SK-N-MC (cell line): ENCODE data around the gene PDE11A.

Experiments
- DNase-seq: peaks from one replicate; pipeline ENCODE4 v3.0.0-alpha.2; 2011; ENCODE audit warnings: low read depth, low spot score
- H3K27ac ChIP-seq: fragments of 200-600 bp; sonication (generic); 2 replicates; pipeline ENCODE4 v1.5.1; 2016; ENCODE audit warnings: mixed run types
- H3K36me3 ChIP-seq: fragments of 200-600 bp; sonication (generic); 2 replicates; pipeline ENCODE4 v1.6.1; 2017; ENCODE audit warnings: antibody characterized with exemption, low read length, mixed read lengths; ENCODE audit not compliant: insufficient read depth
- H3K4me3 ChIP-seq: fragments of 200-600 bp; sonication (generic); 2 replicates; pipeline ENCODE4 v1.5.1; 2016
- H3K9ac ChIP-seq: fragments of 200-600 bp; sonication (generic); 2 replicates; pipeline ENCODE4 v1.8.0; 2017; ENCODE audit warnings: mixed run types, mixed read lengths; ENCODE audit not compliant: insufficient read length
- H3K9me3 ChIP-seq: fragments of 200-600 bp; sonication (generic); 2 replicates; pipeline ENCODE4 v1.6.1; 2017; ENCODE audit warnings: low read depth, mild to moderate bottlenecking, antibody characterized with exemption, low read length, moderate library complexity, mixed read lengths
- EZH2 ChIP-seq: fragments of 200-600 bp; sonication (generic); IDR thresholded peaks from one replicate; pipeline ENCODE4 v1.6.1; 2017; ENCODE audit warnings: antibody characterized with exemption
- FOXP2 ChIP-seq: optimal IDR thresholded peaks from 2 replicates; pipeline ENCODE3; 2011; ENCODE audit warnings: mild to moderate bottlenecking, moderate library complexity; ENCODE audit not compliant: insufficient read depth; ENCODE audit errors: extremely low read length, control extremely low read depth
- POLR2AphosphoS5 ChIP-seq: IDR thresholded peaks from 2 replicates; pipeline ENCODE4 v1.6.1; 2012; ENCODE audit warnings: mild to moderate bottlenecking, low read depth, low read length, borderline replicate concordance

The PDE11A gene

DNA sequence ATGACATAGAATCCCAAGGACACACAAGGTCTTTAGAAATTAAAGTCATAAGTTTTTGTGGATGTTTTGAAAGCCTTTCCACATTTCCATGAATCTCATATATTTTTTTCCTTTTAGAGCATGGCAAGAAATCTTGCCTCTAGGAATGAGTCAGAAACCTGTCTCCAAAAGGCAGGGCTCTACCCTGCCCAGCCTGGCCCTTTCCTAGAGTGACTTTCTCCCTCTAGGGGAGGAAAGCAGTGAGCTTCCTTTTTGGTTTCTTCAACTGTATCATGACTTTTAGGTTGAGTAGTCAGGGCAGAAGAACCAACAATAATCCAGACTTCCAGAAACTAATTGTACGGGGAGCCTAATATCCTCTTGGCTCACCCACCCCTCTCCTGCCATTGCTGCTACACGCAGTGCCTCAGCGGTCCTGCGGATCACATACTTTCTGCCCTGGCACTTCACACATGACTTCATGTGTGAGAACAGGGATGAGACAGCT, 379.8 kb downstream of the PDE11A start:
- Histone ChIP-seq H3K27ac (peak overlapping the region; percentile 3; the same call in 1 of the 2 replicates), H3K4me3 (no peak overlapping the region), H3K9ac (no peak overlapping the region), H3K36me3 (no peaks in the 10 kb centered on the region), H3K9me3 (no peaks in the 10 kb centered on the region)
- TF ChIP-seq FOXP2 (no peak), EZH2 (no peak), POLR2AphosphoS5 (no peak)
- DNase-seq: no peak

DNA sequence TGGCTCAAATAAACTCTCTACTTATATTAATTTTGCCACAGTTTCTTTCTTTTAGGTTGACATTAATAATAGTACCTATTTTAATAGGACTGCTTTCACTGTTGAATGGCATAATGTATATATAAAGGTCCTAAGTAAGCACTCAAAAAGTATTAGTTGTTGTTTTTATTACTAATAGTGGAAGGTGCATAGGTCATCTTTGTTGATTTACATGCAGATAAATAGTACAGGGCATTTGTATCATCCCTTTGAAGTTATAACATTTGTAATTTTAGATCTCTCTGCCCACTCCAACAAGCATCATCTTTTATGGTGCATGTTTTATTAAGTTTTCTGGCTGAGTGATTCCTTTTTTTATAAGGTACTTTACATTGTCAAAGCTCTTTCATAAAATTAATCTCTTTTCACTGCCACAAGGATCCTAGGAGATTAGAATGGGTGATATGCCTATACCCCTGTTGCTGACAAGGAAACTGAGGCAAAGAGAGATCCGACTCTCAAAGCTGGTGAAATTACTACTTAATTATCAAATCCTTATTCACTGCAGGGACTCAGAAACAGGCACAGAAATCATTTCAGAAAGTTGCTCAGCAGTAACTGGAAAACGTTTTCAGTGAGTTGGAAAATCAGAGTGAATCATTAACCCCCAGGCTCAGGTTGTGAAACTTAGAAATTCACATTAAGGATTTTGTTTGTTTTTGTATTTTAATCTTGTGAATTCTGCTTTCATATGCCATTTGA, 380.4 kb downstream of the PDE11A start:
- TF ChIP-seq POLR2AphosphoS5 (no peak), EZH2 (no peak), FOXP2 (no peak)
- Histone ChIP-seq H3K4me3 (no peak overlapping the region), H3K9me3 (no peaks in the 10 kb centered on the region), H3K9ac (no peak overlapping the region), H3K36me3 (no peaks in the 10 kb centered on the region), H3K27ac (peak overlapping the region; percentile 3; the same call in 1 of the 2 replicates)
- DNase-seq: no peak

DNA sequence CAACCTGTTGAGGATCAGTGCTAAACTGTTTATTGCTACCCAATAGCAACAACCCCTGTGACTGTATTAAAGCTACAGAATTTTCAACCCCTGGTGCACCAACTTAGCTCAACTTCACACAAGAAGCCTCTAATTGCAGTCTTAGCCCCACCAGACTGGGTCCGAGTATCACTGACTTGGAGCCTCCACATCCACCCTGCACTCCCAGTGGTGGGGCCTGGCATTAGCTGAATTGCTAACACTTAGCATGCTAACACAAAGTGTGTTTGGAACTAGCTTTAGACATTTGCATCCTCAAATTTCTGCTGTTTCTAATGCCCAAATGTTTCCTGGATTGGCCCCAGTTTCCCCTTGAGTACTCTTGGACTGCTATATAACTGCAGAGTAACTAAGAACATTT, 381.4 kb downstream of the PDE11A start:
- no peak for TF ChIP-seq POLR2AphosphoS5
- TF ChIP-seq EZH2: no peak
- TF ChIP-seq FOXP2: no peak
- Histone ChIP-seq H3K9me3 (no peaks in the 10 kb centered on the region), H3K36me3 (no peaks in the 10 kb centered on the region), H3K27ac (no peak overlapping the region), H3K9ac (no peak overlapping the region), H3K4me3 (no peak overlapping the region)
- DNase-seq: no peak

DNA sequence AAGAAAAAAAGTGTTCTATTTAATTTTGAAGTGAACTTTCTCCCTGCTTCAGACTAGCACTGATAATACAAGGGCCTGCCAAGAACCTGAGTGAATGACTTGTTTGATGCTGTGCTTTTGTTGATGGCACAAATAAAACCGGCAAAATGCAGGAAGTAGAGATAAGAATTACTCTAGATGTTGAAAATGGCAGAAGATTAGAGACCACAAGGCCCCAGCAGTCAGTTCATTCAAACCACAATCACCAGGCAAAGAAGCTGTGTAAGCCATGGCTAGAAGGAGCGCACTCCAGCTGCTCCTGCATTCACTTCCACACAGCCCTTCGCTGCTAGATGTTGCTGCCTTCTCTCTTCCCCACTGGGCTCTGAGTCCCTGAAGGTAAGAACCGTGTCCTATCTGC, 383.0 kb downstream of the PDE11A start:
- Histone ChIP-seq H3K9me3 (no peaks in the 10 kb centered on the region), H3K9ac (no peak overlapping the region), H3K36me3 (no peaks in the 10 kb centered on the region), H3K27ac (no peak overlapping the region), H3K4me3 (no peak overlapping the region)
- no peak for TF ChIP-seq EZH2
- no peak for TF ChIP-seq FOXP2
- TF ChIP-seq POLR2AphosphoS5: no peak
- DNase-seq: no peak

DNA sequence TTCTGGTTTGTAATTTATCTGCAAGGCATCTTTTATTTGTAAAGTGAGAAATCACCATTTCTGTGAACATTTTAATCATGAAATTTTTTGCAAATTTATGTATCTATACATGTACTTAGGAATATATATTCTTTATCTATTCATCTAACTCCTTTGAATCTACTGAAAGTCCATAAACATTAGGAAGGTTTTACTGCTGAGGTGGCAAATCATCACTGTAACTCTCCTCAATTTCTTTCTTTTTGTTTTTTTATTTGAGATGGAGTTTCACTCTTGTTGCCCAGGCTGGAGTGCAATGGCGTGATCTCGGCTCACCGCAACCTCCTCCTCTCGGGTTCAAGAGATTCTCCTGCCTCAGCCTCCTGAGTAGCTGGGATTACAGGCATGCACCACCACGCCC, 383.7 kb downstream of the PDE11A start:
- no peaks in the 10 kb centered on the region for H3K9me3 ChIP-seq
- no peak for TF ChIP-seq FOXP2
- no peak for TF ChIP-seq EZH2
- no peak for TF ChIP-seq POLR2AphosphoS5
- no peak for DNase-seq
- H3K27ac ChIP-seq: no peak overlapping the region
- no peaks in the 10 kb centered on the region for H3K36me3 ChIP-seq
- H3K9ac ChIP-seq: no peak overlapping the region
- H3K4me3 ChIP-seq: no peak overlapping the region

DNA sequence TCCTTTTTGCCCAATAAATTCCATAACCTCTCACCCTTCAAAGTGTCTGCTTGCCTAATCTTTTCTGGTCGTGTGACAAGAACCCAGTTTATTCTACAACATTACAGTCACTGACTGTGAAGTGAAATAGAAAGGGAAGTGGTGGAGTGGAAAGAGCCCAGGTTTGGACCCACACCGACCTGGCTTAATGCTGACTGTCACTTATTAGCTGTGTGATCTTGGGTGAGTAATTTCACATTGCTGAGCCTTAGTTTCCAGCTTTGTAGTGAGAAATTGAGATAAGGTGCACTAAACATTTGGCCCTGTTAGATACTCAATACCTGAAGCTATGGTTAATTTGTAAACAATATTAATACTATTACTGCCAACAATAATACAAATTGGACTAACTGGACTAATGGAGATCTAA, 388.9 kb downstream of the PDE11A start:
- H3K9me3 ChIP-seq: no peaks in the 10 kb centered on the region
- TF ChIP-seq EZH2: no peak
- TF ChIP-seq FOXP2: no peak
- TF ChIP-seq POLR2AphosphoS5: no peak
- H3K27ac ChIP-seq: no peak overlapping the region
- DNase-seq: no peak
- no peak overlapping the region for H3K9ac ChIP-seq
- no peak overlapping the region for H3K4me3 ChIP-seq
- H3K36me3 ChIP-seq: no peaks in the 10 kb centered on the region

DNA sequence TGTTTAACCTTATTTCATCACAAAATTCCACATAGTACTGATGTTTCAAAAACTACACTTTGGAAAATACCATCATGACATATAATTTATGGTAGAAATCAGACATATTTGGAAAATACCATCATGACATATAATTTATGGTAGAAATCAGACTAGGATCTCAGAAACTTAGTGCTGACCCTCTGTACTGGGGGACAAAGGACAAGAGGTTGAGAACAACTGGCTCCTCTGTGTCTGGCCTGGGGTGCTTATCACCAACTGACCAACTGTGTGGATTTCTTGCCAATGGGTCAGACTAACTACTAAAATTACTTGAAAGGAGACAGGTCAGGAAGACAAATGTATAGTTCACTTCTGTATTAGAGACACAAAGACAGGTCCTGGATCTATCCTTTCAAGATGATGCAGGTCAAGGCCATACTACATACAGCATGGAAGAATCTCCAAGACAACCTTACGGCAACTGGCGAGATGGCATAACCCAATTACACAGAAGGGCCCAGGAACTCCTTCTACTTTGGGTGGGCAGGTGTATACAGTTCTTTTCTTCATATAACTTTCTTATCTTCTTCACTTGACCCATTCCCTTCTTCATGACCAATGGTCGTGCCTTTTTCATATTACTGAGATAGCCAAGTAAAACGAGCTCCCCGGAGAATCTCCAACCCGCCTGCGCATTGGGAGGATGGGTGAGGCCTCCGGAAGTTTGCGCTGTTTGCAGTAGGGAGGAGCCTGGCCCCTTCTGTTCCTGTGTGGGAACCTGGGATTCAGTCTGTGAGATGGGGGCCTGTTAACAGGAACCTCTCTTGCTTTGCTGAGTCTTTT, 389.5 kb downstream of the PDE11A start:
- Histone ChIP-seq H3K27ac (no peak overlapping the region), H3K9ac (no peak overlapping the region), H3K9me3 (no peaks in the 10 kb centered on the region), H3K4me3 (no peak overlapping the region), H3K36me3 (no peaks in the 10 kb centered on the region)
- no peak for DNase-seq
- TF ChIP-seq POLR2AphosphoS5: no peak
- no peak for TF ChIP-seq FOXP2
- TF ChIP-seq EZH2: no peak

DNA sequence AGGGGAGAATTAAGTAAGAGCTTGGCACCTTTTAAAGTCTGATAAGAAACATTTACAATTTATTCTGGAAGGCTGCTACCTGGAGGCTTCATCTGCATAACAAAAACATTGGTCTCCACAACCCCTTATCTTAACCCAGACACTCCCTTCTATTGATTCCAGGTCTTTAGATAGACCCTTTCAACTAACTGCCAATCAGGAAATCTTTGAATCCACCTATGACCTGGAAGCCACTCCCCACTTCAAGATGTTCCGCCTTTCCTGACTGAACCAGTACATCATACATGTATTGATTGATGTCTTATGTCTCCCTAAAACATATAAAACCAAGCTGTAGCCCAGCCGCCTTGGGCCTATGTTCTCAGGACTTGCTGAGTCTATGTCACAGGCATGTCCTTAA, 390.6 kb downstream of the PDE11A start:
- H3K4me3 ChIP-seq: no peak overlapping the region
- TF ChIP-seq POLR2AphosphoS5: no peak
- TF ChIP-seq EZH2: no peak
- TF ChIP-seq FOXP2: no peak
- no peaks in the 10 kb centered on the region for H3K36me3 ChIP-seq
- no peak for DNase-seq
- no peak overlapping the region for H3K9ac ChIP-seq
- no peak overlapping the region for H3K27ac ChIP-seq
- H3K9me3 ChIP-seq: no peaks in the 10 kb centered on the region
